Mucosa of descending colon (tissue), 3 donors: ENCODE results near the gene ADGRV1. TPM values are rescaled to one million over a fixed set of nuclear protein-coding genes. Genes with fewer than 3 reads are reported as not detected.

ENCODE experiments used
- ATAC-seq: fragments of 200-7000 bp; cut with Tn5 transposase; one replicate; pipeline ENCODE4 v1.9.1; 2020; ENCODE audit warnings: mild to moderate bottlenecking, moderate library complexity
- DNase-seq, 3 donors: peaks; one replicate each; pipeline ENCODE4 v3.0.0-alpha.2; 2020
- H3K36me3 ChIP-seq: fragments of 200-600 bp; one replicate; pipeline ENCODE4 v1.8.0; 2021; ENCODE audit warnings: low read depth, mild to moderate bottlenecking
- H3K4me1 ChIP-seq: fragments of 200-600 bp; one replicate; pipeline ENCODE4 v1.8.0; 2021; ENCODE audit warnings: low read depth, mild to moderate bottlenecking
- H3K4me3 ChIP-seq: fragments of 200-600 bp; one replicate; pipeline ENCODE4 v1.8.0; 2021; ENCODE audit warnings: mild to moderate bottlenecking
- H3K9me3 ChIP-seq: fragments of 200-600 bp; one replicate; pipeline ENCODE4 v1.8.0; 2021; ENCODE audit warnings: mild to moderate bottlenecking
- CTCF ChIP-seq: fragments of 200-600 bp; IDR thresholded peaks from one replicate; pipeline ENCODE4 v1.8.0; 2022; ENCODE audit warnings: antibody characterized with exemption, mild to moderate bottlenecking
- intact Hi-C, 2 donors: fragments of 100-400 bp; cut with DNase I in 1 of 2; cut with micrococcal nuclease in 1 of 2; formaldehyde crosslinking; loops; one replicate each; pipeline versions ENCODE4 v1.11.0 to v1.11.1; 2022; cut with DNase I, micrococcal nuclease
- total RNA-seq, 3 donors: library from RNA; stranded (reverse); fragmentation: NEBNext Ultra II Directional in 2 of 3; extraction: Animal tissue kit (Norgen Biotek cat#: 25700) in 2 of 3; gene quantifications; one replicate each; pipeline versions ENCODE4 v1.2.1 to v1.2.4, GENCODE V29; 2021 to 2023
- donor health status: DM: no; HTN: no; CAD: no; lungs with moderate emphysema.
- donor health status: DM: no; HTN: no; CAD: no.
- donor health status: DM: no; HTN: yes; CAD: no.

The ADGRV1 gene
- total RNA-seq, 3 donors from 2014 or later, result 4.5 to 8.6 (median 6.1) TPM

DNA sequence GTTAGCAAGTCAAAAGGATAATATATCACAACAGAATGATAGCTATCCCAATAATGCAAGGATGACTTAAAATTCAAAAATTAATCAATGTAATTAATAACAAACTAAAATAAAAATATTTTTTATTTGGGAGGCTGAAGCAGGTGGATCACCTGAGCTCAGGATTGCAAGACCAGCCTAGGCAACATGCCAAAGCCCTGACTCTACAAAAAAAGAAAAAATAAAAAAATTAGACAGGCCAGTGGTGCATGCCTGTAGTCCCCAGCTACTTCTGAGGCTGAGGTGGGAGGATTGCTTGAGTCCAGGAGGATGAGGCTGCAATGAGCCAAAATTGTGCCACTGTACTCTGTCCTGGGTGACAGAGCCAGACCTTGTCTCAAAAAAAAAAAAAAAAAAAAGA, 399.3 kb downstream of the ADGRV1 start:
- TF ChIP-seq CTCF, result no peak
- ATAC-seq (no peak), DNase-seq (no peak)
- intact Hi-C loops, result no loop called here
- H3K4me3 ChIP-seq, result no peak overlapping the region
- no peaks in the 10 kb centered on the region for H3K9me3 ChIP-seq
- H3K36me3 ChIP-seq, result no peaks in the 10 kb centered on the region
- peaks cover 5% of the 10 kb centered on the region for H3K4me1 ChIP-seq

DNA sequence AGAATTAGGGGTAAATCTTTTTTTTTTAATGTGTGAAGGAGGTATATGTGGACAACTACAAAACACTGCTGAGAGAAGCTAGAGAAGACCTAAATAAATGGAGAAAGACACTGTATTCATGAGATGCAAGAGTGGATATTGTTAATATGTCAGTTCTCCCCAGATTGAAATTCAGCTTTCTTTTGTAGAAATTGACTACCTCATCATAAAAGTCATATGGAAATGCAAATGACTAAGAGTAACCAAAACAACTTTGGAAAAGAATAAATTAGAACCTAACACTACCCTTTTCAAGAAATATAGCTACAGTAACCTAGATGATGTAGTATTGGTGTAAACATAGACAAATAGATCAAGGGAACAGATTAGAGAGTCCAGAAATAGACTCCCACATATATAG, 400.7 kb downstream of the ADGRV1 start:
- ATAC-seq (no peak), DNase-seq (no peak)
- TF ChIP-seq CTCF, result no peak
- H3K4me1 ChIP-seq, result peaks cover 5% of the 10 kb centered on the region
- no peaks in the 10 kb centered on the region for H3K9me3 ChIP-seq
- H3K36me3 ChIP-seq, result no peaks in the 10 kb centered on the region
- intact Hi-C loops, result no loop called here
- no peak overlapping the region for H3K4me3 ChIP-seq

GRCh38 chr5:90962481-90962880, 403.9 kb downstream of the ADGRV1 start:
- Histone ChIP-seq H3K4me3 (no peak overlapping the region), H3K4me1 (no peaks in the 10 kb centered on the region), H3K9me3 (no peaks in the 10 kb centered on the region), H3K36me3 (no peaks in the 10 kb centered on the region)
- no peak for TF ChIP-seq CTCF
- DNase-seq (no peak), ATAC-seq (no peak)
- intact Hi-C loops, result no loop called here

GRCh38 chr5:90965110-90965685, 406.6 kb downstream of the ADGRV1 start:
- no peak for ATAC-seq
- TF ChIP-seq CTCF, result no peak

DNA sequence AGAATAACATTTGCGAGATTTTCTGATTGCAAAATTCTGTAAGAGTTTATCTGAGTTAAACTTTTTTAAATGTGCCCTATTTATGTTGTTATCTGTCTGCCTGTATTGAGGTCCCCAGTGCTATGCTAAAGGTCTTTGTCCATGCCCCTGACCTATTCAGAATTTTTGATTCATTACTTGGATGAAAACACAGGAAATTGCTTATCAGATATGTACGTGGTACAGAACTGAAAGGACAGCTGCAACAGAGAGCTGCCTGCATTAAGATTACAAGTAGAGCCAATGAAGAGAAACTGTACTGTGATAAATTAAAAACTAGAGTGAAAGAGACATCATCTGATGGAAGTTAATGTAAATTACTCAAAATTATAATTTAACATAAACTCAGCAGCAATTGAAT, 408.8 kb downstream of the ADGRV1 start:
- H3K36me3 ChIP-seq, result no peaks in the 10 kb centered on the region
- no peak for ATAC-seq
- no peak for TF ChIP-seq CTCF
- H3K4me3 ChIP-seq, result no peak overlapping the region
- H3K4me1 ChIP-seq, result no peaks in the 10 kb centered on the region
- H3K9me3 ChIP-seq, result peaks cover 5% of the 10 kb centered on the region
- intact Hi-C loops, result no loop called here
- no peak for DNase-seq

More at GRCh38 chr5:90965110-90965685, 406.6 kb downstream of the ADGRV1 start:
- intact Hi-C loops, result no loop called here
- peaks cover 5% of the 10 kb centered on the region for H3K9me3 ChIP-seq
- H3K36me3 ChIP-seq, result no peaks in the 10 kb centered on the region
- no peaks in the 10 kb centered on the region for H3K4me1 ChIP-seq
- no peak overlapping the region for H3K4me3 ChIP-seq
- DNase-seq, result no peak

DNA sequence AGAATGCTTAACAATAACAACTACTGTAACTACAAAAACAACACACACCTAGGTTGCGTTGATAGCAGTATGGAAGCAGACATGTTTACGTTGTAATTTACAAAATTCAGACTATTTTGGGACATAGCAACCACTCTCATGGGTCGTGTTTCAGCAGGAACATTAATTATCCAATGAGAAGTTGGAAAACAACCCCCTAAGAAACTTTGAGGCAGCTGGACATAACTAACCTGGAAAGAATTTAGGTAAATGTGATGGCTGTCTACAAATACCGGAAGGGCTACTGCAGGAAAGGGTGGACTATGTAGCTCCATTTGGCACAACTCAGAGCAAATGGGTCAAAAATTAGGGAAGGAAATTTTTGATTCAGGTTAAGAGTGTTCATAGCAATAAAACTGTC, 409.3 kb downstream of the ADGRV1 start:
- Histone ChIP-seq H3K36me3 (no peaks in the 10 kb centered on the region), H3K9me3 (peaks cover 5% of the 10 kb centered on the region), H3K4me1 (no peaks in the 10 kb centered on the region), H3K4me3 (no peak overlapping the region)
- no peak for DNase-seq
- no peak for TF ChIP-seq CTCF
- ATAC-seq, result no peak
- intact Hi-C loops, result no loop called here
